ENCODE measurements around the gene C5orf15. TPM values are rescaled to one million over a fixed set of nuclear protein-coding genes. Genes with fewer than 3 reads are reported as not detected.
"Not testable (repeated sequence)": the region's sequence is repeated elsewhere in the genome, so short reads cannot be mapped to it uniquely, and the experiment has no call there.

The C5orf15 gene
- total RNA-seq, 2 donors from 2014 or later, result 27.9 to 28.2 TPM

- intact Hi-C loops (cut with DNase I), result no loop called here
- peak in 1 of 2 donors; percentile 10 for ATAC-seq
- no peak for DNase-seq
Measured at GRCh38 chr5:133995341-133995740, 26.9 kb upstream of the C5orf15 start.

GRCh38 chr5:133994990-133995333 lies 26.5 kb upstream of the C5orf15 start:
- intact Hi-C loops (cut with DNase I), result no loop called here
- no peak for DNase-seq
- no peak for ATAC-seq

DNA sequence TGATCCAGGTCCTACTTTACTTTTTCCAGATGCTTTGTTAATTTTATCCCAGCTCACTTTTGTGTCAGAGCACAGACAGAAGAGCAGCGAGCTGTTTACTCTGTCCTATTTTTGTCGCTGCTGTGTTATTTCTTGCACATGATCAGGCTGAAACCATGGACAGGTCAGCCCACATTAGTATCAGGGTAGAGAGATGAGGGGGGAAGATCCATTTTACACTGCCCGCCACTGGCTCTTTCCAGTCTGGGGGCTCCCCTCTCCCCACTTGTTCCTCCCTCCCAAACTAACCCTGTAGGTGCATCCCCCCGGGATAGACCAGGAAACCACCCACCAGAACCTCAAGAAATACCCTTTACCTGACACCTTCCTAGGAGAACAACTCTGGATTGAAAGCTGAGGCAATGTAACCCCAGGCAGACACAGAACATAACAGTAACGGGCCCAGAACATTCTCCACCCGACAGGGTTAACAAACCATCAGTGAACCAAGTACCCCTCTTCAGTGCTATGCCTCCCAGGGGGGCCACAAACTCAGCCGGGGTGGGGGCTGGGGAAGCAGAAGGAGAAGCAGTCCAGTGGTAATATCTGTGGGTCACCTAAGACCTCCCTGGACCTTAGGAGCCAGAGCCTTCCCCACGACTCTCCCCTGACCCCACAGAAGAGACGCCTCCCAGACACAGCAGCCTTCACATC lies 26.0 kb upstream of the C5orf15 start:
- ATAC-seq, result peak in 1 of 2 donors; percentile 28
- DNase-seq, result no peak
- intact Hi-C loops (cut with DNase I), result no loop called here

- ATAC-seq (peak; percentile 31 to 47), DNase-seq (no peak)
- intact Hi-C loops (cut with DNase I), result no loop called here
Measured at GRCh38 chr5:133993185-133993936, 24.9 kb upstream of the C5orf15 start.

DNA sequence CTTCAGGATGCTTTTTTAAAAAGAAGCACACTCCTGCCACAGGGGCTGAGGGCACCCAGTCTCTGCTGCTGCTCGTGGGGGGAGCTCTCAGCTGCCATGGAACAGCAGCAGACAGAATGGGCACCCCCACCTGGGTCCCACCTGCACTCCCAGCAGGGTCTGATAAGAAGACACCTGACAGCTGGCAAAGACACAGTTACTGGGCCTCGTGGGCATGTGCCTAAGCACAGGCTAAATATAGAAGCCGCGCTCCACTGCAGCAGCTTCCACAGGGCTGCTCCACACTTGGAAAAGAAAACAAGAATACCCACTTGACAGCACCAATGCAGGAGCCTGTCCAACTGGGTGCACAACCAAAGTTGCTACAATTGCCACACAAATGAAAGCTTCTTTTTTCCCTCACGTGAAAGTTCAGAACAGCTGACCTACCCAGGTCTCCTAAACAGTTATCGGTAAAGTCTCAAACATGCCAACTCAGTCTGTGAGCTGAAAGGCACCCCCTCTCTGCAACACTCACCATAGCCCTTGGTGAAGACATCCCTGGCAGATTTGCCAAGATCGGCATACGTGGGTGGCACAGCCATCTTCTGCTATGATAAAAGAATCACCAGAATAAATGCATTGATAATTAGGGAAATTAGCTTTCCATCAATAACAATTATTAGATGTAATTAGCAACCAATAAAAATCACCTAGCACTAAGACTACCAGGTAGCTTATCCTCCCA lies 24.2 kb upstream of the C5orf15 start:
- ATAC-seq, result peak; percentile 60 to 77
- intact Hi-C loops (cut with DNase I), result no loop called here
- no peak for DNase-seq

- no peak for ATAC-seq
- intact Hi-C loops (cut with DNase I), result no loop called here
Measured at GRCh38 chr5:133991171-133991910, 22.9 kb upstream of the C5orf15 start.

DNA sequence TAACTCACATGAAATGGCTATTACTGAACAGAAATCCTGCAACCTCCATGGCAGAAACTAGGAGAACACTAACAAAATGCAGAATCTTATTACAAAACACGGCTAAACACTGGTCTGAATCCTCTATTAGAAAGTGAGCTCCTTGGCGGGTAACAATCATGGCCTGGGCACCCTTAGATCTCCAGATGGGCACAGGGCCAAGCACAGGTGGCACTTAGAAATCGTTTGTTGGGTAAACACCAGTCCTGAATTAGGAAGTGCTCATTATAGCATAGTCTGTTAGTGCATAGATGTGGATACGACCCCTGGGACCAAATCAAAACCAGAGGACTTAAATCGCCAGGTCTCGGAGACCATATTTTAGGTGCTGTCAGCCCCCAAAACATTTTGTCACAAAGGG lies 22.0 kb upstream of the C5orf15 start:
- ATAC-seq (no peak), DNase-seq (no peak)
- intact Hi-C loops (cut with DNase I), result no loop called here

More at GRCh38 chr5:133991171-133991910, 22.9 kb upstream of the C5orf15 start:
- no peak for DNase-seq

- peak; percentile 39 to 47 for ATAC-seq
- DNase-seq, result no peak
- intact Hi-C loops (cut with DNase I), result no loop called here
Measured at GRCh38 chr5:133985540-133986180, 17.2 kb upstream of the C5orf15 start.

DNA sequence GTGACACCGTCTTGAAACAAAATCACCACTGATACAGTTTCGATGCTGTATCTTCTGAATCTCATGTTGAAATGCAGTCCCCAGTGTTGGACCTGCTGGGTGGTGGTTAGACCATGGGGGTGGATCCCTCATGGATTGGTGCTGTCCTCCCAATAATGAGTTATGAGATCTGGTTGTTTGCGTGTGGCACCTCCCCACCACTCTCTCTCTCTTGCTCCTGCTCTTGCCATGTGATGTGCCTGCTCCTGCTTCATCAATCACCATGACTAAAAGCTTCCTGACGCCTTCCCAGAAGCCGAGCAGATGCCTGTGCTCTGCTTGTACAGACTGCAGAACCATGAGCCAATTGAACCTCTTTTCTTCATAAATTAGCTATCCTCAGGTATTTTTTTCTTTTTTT lies 15.2 kb upstream of the C5orf15 start:
- DNase-seq (no peak), ATAC-seq (no peak)
- intact Hi-C loops (cut with DNase I), result no loop called here

DNA sequence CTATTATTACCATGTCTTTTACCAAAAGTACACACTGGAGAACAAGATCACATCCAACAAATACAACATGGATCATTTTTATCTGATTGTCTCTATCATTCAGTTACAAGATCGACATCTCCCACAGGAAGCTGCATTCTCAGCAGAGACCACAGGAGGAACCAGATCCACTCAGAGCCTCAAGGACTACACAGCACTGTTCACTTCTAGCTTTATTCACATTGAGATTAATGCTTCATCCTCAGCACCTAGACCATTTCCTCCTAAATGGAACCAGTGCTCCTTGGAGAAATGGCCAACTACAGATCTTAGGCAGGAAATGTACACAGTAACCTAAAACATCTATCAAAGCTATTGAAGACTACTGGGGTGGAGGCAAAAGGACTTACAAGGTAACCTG lies 13.3 kb upstream of the C5orf15 start:
- no peak for ATAC-seq
- no peak for DNase-seq
- intact Hi-C loops (cut with DNase I), result no loop called here

DNA sequence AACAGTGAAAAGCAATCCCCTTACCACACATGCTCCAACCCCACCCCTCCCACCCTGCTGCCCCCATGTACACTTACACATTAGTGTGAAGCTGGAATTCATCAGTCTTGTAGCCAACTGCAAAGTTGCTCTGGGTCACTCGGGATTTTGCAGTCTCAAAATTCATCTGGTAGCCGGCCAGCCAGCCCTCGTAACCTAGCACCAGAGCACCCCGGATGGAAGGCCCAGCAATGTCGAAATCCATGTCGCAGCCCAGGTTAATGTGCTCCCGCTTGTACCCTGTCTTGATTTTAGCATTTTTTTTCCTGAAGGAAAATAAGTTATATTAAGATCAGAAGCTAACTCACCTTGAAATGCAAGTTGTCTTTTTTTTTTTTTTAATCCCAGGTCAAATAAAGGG lies 12.2 kb upstream of the C5orf15 start:
- DNase-seq (no peak), ATAC-seq (no peak)
- intact Hi-C loops (cut with DNase I), result no loop called here

GRCh38 chr5:133978943-133979342 lies 10.5 kb upstream of the C5orf15 start:
- intact Hi-C loops (cut with DNase I), result no loop called here
- ATAC-seq (no peak), DNase-seq (no peak)

DNA sequence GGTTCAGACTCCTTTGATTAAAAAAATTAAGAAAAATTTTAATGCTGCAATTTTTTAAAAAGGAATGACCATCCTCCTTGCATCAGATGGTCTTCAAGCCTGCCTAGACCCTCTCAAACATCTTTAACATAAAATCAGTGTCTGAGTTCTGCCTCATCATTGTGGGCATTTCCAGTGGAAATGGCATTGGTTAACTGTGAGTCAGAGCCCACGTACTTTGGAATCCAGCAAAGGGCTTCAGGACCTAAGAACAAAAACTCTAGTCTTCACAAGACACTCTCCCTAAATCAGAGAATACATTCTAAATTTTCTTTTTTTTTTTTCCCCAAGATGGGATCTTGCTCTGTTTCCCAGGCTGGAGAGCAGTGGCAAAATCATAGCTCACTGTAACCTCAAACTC lies 9.4 kb upstream of the C5orf15 start:
- ATAC-seq (no peak), DNase-seq (no peak)
- intact Hi-C loops (cut with DNase I), result no loop called here

DNA sequence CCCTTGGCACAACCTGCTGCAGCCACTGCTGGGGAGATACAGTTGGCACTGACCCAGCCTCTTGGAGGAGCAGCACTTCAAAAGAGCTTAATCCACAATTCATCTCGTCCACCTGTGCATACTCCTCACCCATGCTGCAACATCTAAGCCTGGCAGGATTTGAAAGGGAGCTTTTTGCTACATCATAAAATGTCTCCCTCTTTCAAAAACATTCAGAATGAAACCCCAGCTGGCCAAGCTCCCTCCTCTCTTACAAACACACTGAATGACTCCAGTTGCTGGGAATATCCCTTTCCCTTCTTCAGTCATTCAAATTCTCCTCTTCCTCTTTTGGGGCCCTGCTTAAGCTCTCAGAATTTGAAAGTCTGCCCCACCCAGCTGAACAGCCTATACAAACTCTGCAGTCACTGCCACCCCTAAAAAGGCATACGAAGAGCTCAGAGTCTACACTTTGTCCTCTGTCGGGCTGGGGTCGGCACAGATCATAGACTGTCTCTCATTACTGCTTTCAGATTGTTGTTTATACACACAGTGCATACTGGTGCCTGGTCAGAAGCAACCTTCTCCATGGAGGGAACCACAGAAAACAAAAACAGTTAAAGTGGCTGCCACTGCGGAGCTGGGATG lies 8.8 kb upstream of the C5orf15 start:
- DNase-seq (no peak), ATAC-seq (no peak)
- intact Hi-C loops (cut with DNase I), result no loop called here

- intact Hi-C loops (cut with DNase I); DNase-seq; ATAC-seq: not testable (repeated sequence)
Measured at GRCh38 chr5:133975546-133975945, 7.1 kb upstream of the C5orf15 start.

GRCh38 chr5:133974142-133974541 lies 5.7 kb upstream of the C5orf15 start:
- DNase-seq (no peak), ATAC-seq (peak in 1 of 2 donors; percentile 71)
- intact Hi-C loops (cut with DNase I), result no loop called here

- no peak for ATAC-seq
Measured at GRCh38 chr5:133970325-133970909, 2.0 kb upstream of the C5orf15 start.

GRCh38 chr5:133969654-133970324 lies 1.4 kb upstream of the C5orf15 start:
- ATAC-seq, result no peak
- intact Hi-C loops (cut with DNase I), result no loop called here
- no peak for DNase-seq

More at GRCh38 chr5:133970325-133970909, 2.0 kb upstream of the C5orf15 start:
- intact Hi-C loops (cut with DNase I), result no loop called here
- no peak for DNase-seq
